Activated naive CD4-positive, alpha-beta T cell (primary cell): Measurements from ENCODE around the gene EPS8L3.
A peak's percentile ranks its signal among the peaks of the same experiment; 100 is the strongest.

Experiments used
- DNase-seq, 4 experiments: peaks; one replicate each; lab custom pipeline; 2025; lab: John Stamatoyannopoulos, UW

The EPS8L3 gene

DNA sequence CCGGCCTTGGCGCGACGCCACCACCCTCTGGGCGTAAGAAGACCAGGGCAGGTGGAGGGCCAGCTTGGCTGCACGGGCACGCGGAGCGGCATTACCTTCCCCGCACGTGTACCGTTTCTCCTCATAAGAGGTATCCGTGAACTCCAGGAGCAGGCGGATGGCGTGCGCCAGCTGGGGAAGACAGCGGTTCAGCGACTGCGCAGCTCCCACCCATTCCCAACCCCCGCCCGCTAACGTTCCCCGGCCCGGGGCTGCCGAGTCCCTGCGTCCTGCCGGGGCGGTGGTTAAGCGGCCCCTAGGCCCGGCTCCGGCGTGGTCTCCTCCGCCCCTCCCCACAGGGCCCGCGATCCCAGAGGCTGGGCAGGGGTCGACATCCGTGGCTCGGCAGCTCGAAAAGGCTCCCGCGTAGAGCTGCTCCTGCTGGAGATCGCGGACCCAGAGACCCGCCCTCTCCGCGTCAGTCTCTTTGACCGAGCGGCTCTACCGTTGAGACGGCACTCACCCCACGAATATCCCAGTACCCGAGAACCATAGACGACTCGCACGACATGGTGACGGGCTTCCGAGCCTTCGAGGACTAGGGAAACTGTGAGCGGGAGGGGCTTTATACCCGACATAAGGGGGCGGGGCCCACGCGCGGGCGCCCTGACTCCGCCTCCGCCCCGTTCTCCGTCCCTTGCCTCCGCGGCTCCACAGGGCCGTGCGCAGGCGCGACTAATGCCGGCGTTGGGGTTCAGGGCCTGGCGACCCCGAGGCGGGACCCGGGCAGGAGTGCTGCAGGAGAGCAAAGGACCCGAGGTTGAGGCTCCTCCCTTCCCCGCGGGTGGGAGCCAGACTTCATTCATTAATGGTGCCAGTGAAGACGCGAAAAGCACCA, 23.7 kb downstream of the EPS8L3 start:
- DNase-seq: peak; percentile 45 to 83 (median 70)

DNA sequence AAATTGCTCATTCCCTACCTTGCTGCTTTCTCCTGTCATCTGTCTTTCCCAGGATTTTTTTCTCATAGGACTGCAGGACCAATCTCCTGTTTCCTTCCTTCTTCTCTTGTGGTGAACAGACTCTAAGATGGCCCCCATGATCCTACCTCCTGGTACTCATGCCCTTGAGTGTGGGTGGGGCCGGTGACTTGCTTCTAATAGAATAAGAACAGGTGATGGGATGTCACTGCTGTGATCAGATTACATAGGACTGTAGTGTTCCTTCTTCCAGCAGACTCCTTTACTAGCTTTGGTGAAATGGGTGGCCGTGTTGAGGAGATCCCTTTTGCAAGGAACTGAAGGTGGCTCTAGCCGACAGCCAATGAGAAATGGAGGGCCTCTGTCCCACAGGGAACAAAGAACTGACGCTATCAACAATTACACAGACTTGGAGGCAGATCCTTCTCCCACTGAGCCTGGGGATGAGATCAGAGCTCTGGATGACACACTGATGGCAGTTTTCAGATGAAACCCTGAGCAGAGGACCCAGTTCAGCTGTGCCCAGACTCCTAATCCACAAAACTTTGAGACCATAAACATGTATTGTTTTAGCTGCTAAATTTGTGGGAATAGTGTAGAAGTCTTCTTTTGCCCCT, 30.4 kb downstream of the EPS8L3 start:
- DNase-seq: no peak

DNA sequence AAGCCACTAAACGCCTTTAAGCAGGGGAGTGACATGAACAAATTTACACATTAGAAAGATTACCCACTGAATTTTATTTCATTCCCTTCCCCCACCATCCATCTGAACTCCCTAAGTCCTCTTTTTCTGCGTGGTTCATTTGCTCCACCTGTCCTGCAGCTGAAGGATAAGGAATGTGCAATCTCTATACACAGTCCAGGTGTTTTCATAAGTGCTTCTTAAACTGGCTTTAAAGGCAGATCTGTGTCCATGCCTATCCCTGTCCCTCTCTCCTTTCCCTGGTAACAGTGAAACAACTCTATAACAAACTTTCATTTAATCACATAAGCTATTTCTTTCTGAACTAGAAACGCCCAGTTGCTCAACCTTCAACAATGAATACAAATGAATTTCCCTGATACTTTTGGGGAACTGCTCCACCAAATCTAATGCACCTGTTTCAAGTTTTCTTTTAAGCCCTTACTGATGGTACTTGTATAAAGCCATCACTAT, 31.3 kb downstream of the EPS8L3 start:
- no peak for DNase-seq

DNA sequence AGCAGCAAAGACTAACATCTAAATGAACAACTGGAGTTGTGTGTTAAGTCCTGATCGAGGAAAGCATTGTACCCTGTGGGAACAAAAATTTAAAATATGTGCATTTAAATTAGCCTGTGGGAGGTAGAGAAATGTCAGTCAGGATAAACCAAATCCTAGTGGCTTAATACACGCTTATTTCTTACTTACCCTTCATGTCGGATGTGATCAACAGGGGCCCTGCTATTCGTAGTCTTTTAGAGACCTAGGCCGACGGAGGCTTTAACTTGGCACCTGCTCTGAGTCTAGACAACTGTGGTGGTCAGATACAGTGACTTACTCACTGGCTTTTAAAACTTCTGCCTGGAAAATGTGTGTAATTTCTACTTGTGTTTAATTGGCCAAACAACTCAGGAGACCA, 33.1 kb downstream of the EPS8L3 start:
- no peak for DNase-seq

DNA sequence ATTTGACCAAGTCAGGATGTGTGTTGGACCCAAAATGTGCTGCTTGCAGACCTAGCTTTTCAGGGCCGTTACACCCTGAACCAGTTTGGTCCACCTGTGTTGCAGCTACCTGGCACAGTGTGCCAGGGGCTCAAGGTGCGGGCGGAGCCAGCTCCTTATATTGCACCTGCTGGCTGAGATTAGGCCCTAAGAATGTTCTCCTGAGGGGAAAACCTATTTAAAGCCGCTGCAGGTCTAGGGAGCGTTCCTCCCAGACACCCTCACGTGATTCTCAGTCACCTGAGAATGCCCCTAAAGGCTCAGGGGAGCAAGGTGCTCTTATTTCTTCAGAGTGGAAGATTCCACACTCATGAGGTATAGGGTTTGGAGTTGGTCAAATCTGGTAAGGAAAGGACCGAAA, 34.9 kb downstream of the EPS8L3 start:
- DNase-seq: no peak

DNA sequence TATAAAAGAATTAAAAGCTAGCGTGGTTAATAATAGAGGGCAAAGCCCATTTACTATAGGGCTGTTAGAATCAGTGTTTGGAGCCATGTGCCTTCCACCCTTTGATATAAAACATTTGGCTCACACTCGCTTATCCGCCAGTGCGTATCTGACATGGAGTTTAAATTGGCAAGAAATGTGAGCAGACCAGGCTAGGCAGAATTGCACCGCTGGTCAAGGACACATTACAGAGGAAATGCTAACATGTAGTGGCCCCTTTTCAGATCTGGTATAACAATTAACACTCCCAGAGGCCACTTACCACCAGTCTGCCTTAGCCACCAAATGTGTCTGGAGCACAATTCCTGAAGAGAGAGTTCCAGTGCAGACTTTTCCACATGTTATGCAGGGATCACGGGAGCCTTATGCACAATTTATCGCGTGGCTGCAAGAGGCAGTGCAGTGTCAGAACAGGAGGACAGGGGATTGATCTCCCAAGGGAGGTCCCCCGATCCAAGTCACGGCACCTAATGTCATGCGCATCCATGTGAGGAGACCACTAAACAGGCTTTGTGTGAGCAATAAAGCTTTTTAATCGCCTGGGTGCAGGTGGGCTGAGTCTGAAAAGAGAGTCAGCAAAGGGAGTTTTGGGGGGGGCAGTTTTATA, 36.9 kb downstream of the EPS8L3 start:
- DNase-seq: no peak

DNA sequence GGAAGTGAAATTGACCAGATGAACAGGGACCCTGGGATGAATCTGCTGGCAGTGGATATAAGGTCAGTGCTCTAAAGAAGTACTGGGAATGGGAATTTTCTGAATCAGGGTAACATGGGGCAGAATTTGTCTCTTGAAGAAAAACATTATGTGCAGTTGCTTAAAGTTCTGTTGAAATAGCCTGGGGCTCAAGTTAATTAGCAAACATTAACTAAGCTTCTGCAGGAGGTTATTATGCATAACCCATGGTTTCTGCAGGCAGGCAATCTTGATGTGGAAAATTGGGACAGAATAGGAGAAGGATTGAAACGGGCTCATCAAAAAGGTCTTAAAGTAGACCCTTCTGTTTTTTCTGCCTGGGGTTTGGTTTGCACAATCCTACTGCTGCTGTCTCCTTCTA, 37.7 kb downstream of the EPS8L3 start:
- DNase-seq: no peak

DNA sequence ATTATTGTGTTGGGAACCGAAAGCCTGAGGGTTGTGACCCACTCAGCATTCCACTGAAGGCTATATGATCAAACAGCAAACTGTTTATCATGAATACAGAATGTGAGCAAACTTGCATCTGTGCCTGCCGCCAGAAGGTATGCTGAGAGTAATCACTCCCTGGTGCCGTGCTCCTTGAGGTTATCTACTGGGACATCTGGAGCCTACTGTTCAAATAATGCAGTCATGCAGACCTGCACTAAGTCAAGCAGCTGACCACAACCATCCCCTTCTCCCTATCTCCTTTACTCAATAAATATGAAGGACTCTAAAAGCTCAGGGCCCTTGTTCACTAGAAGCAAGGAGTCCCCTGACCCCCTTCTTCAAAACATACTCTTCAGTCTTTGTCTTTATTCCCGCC, 38.2 kb downstream of the EPS8L3 start:
- no peak for DNase-seq

DNA sequence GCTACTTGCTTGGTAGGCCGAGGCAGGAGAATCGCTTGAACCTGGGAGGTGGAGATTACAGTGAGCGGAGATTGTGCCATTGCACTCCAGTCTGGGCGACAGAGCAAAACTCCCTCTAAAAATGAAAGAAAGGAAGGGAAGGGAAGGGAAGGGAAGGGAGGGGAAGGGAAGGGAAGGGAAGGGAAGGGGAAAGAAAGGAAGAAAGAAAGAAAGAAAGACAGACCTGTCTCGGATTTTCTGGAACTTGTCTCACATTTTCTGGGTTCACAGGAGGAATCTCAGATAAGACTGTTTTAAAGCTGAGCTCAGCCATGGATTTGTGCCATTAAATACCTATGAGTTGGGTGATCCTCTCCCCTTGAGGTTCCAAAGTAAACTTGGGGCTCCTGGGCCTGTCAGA, 38.8 kb downstream of the EPS8L3 start:
- DNase-seq: no peak

DNA sequence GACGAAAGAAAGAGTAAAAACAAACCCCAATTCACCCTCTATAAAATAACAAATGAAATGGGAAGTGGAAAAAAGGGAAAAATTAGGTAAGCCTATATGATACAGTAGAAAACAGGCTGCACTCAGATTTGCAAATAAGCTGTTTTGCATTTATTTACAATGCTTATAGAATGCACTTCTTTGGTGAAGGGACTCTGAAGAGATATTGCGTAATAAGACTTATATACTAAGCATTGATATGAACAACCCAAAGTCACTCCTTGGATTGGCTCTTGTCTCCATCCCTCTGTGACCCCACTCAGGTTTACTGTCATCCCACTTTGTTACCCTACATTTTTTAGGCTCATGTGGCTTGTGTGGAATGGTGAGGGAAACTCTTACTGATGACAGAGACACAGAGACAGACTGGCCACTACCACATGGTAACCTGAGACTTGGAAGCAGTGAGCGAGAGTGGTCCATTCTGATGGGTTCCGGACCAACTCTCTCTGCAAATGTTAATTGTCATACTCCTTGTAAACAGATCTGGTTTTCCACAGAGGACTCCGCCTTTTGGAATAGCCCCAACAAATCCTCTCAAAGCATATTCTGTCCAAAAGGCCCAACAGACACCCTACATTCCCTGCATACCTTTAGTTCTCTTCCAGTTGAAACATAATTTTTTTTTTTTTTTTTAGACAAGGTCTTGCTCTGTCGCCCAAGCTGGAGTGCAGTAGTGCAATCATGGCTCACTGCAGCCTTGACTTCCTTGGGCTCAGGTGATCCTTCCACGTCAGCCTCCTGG, 40.6 kb downstream of the EPS8L3 start:
- DNase-seq: no peak

DNA sequence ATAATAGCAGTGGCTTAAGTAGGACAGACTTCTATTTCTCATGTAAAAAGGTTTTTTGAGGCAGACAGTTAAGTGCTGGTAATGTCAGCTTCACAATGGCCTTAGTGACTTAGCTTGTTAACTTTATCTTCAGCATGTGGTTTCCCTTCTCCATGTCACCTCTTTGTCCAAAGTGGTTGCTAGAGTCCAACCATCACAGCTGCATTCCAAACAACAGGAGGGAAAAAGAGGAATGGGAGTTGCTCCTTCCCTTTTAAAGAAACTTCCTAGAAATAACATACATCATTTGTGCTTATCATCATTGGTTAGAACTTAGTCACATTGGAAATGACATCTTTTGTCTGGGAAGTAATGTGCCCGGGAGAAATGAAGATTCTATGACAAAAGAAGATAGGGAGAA, 41.8 kb downstream of the EPS8L3 start:
- no peak for DNase-seq

DNA sequence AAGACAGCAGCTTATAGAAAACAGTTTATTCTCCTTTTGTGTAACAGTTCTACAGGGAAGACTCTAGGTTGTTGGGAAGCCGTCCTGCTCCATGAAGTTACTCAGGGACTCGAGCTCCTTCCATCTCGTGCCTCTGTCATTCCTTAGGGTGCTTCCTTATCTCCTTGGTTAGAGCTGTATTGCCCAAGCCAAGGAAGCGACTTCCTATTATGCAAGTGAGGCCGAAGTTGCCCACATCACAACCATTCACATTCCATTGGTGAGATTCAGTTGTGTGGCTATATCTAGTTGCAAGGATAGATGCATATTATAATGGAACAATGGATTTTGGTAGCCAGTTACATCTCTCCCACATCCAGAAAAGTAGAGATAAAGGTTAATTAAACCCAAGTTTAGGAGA, 42.7 kb downstream of the EPS8L3 start:
- no peak for DNase-seq

DNA sequence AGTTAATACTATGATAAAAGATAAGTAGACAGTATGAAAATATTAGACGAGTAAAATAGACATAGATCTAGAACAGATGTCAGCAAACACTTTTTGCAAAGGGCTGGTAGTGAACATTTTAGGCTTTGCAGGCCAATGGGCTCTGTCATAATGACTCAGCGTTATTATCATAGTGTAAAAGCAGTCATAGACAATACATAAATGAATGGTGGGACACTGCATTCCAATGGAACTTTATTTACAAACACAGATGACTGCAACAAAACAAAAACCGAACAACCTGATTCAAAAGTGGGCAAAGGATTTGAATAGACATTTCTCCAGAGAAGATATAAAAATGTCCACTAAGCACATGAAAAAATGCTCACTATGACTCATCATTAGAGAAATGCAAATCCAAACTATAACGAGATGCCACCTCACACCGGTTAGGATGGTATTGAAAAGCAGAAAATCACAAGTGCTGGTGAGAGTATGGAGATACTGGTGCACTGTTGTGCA, 44.3 kb downstream of the EPS8L3 start:
- DNase-seq: no peak

DNA sequence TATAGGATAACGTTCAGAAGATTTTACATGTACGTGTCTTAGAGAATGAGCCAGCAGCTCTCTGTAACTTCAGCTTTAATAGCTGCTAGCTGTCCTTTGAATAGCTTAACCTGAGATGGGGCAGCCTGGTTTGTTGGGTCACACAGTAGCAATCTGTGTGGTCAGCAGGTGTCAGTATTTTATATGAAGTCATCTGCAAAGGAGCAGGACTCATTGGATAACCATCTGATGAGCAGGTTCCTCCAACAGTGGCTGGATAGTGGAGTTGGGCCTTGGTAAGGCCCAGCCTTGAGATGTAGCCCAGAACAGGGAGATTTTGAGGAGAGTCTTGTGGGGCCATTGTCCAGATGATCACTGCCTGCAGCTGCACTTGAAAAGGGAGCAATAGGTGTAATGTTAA, 45.2 kb downstream of the EPS8L3 start:
- no peak for DNase-seq

DNA sequence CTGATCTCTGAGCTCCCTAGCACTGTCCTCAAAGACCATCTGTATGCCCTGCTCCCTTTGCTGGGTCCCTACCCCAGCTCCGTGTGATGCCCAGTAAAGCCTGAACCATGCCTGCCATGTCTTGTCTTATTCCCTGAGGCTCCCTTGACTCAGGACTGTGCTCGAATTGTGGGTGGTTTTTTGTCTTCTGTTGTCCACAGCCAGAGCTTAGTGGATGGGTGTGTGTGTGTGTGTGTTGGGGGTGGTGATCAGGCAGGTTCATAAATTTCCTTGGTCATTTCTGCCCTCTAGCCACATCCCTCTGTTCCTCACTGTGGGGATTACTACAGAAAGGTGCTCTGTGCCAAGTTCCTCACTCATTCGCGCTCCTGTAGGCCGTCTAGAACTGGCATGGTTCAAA, 46.0 kb downstream of the EPS8L3 start:
- no peak for DNase-seq

DNA sequence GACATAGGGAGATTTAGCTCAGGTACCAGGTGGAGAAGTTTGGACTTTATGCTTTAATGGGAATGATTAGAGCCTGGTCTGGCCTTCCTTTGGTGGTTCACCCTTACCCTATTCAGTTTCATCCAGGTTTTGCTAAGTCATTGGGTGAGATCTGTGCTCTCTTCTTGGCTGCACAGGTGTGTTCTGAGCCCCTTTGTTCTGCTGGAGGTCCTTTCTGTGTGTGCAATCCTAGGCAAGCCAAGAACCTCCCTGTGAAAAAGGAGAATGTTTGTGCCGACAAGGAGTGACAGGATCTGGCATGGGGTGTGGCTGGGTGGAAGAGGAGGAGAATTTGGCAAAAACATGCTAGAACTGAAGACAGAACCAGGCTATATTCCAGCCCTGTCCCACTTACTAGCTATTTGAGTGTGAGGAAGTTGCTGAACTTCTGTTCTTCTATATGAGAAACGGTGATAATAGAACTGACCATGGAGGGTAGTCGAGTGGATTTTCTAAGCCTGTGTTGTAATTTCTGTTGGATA, 47.1 kb downstream of the EPS8L3 start:
- DNase-seq: no peak

DNA sequence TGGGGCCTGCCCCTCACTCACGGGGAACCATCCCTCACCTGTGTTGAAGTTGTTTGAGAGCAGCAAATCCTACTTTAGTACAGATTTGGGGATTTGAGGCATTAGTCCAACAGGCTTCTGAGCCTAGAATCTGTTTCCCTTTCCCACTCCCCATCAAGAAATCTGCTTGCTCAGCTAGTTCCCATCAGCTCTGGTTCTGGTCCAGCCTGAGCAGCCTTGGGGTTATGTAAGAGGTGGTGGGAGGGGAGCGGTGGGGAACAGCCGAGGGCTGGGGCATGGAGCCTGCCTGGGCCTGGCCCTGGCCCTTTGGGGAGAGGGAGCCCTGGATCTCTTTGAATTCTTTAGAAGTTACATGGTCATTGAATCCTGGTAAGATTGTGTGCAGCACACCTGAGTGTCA, 47.6 kb downstream of the EPS8L3 start:
- DNase-seq: no peak

DNA sequence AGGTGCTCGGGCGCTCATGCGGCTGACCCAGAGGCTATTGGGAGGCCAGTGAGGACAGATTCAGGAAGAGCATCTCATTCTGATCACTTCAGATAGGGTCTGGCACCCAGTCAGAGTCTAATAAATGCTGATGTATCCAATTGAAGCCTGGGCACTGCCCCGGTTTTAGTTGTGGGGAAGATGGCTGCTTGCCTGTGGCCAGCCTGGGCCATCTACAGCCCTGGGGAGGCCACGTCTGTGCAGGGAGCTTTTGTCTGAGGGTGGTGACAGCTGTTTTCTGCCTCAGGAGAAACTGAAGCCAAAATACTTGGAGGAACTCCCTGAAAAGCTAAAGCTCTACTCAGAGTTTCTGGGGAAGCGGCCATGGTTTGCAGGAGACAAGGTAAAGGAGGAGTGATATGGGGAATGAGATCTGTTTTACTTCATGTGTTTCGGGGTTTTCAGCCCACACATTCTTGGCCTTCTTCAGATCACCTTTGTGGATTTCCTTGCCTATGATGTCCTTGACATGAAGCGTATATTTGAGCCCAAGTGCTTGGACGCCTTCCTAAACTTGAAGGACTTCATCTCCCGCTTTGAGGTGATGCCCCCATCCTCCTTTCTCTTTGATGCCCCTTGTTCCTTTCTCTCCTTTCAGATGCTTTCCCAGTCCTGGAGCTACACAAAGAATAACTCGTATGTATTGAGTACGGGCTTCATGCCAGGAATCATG, 48.9 kb downstream of the EPS8L3 start:
- DNase-seq: no peak

DNA sequence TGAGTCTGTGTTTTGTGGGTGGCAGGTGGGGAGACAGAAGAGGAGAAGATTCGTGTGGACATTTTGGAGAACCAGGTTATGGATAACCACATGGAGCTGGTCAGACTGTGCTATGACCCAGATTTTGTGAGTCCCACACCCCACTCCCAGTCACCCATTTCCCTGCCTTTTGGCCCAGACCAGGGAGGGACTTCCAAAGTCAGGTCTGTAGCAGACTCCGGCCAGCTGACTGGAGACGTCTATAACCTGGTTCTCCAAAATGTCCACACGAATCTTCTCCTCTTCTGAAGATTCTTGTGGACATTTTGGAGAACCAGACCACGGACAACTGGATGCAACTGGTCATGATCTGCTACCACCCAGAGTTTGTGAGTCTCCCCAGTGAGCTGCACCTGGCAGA, 50.1 kb downstream of the EPS8L3 start:
- no peak for DNase-seq

DNA sequence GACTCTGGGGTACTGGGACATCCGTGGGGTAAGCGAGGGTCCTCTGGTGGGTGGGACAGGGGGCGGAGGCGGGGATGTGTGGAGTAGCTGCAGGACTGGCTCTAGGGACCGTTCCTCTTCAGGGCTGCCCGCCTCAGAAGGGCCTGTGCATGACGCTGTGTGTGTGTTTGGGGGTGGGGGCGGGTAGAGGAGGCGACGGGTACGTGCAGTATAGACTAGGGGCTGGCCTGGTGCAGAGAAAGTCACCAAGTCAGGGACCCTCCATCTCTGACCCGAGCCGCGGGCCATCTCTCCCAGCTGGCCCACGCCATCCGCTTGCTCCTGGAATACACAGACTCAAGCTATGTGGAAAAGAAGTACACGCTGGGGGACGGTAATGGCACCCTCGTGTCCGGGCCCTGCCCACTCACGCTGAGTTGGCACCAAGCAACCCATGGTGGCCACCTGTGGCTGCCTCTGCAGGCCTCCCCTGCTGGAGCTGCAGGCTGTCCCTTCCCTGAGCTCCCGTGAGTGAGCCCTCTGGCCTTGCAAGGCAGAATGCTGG, 51.3 kb downstream of the EPS8L3 start:
- no peak for DNase-seq
